ENCODE measurements around the gene CMAS.
"Not testable (repeated sequence)": the region's sequence is repeated elsewhere in the genome, so short reads cannot be mapped to it uniquely, and the experiment has no call there.

CMAS gene

GRCh38 chr12:22082190-22082701, 36.2 kb downstream of the CMAS start:
- Histone ChIP-seq H3K27ac (ENCODE audit: low read depth, low read length) (no peak overlapping the region), H3K9me3 (ENCODE audit: insufficient read depth, low read depth, low read length) (no peaks in the 10 kb centered on the region), H3K9ac (ENCODE audit: low read depth, low read length) (no peak overlapping the region), H3K4me3 (ENCODE audit: low read length) (no peak overlapping the region), H3K36me3 (ENCODE audit: insufficient read depth, low read length) (no peaks in the 10 kb centered on the region), H3K4me1 (ENCODE audit: insufficient read depth, low read length) (no peaks in the 10 kb centered on the region), H3K27me3 (ENCODE audit: insufficient read depth, low read length) (no peaks in the 10 kb centered on the region)
- WGBS: 86% methylated on average over 10 of the region's 10 CpGs

- Histone ChIP-seq H3K9me3 (ENCODE audit: insufficient read depth, low read depth, low read length) (no peaks in the 10 kb centered on the region), H3K9ac (ENCODE audit: low read depth, low read length) (no peak overlapping the region), H3K4me1 (ENCODE audit: insufficient read depth, low read length) (no peaks in the 10 kb centered on the region), H3K36me3 (ENCODE audit: insufficient read depth, low read length) (no peaks in the 10 kb centered on the region), H3K4me3 (ENCODE audit: low read length) (no peak overlapping the region), H3K27ac (ENCODE audit: low read depth, low read length) (no peak overlapping the region), H3K27me3 (ENCODE audit: insufficient read depth, low read length) (no peaks in the 10 kb centered on the region)
These were observed 37.1 kb downstream of the CMAS start for GRCh38 chr12:22083167-22083566.

GRCh38 chr12:22084852-22085251, 38.8 kb downstream of the CMAS start:
- no peak overlapping the region for H3K27ac ChIP-seq (ENCODE audit: low read depth, low read length)
- H3K27me3 ChIP-seq (ENCODE audit: insufficient read depth, low read length): no peaks in the 10 kb centered on the region
- no peak overlapping the region for H3K9ac ChIP-seq (ENCODE audit: low read depth, low read length)
- no peaks in the 10 kb centered on the region for H3K4me1 ChIP-seq (ENCODE audit: insufficient read depth, low read length)
- no peaks in the 10 kb centered on the region for H3K36me3 ChIP-seq (ENCODE audit: insufficient read depth, low read length)
- WGBS: 90% methylated on average over 1 of the region's 1 CpG
- H3K9me3 ChIP-seq (ENCODE audit: insufficient read depth, low read depth, low read length): no peaks in the 10 kb centered on the region
- H3K4me3 ChIP-seq (ENCODE audit: low read length): no peak overlapping the region

GRCh38 chr12:22088886-22089285, 42.9 kb downstream of the CMAS start:
- H3K4me1 ChIP-seq (ENCODE audit: insufficient read depth, low read length): no peaks in the 10 kb centered on the region
- H3K9me3 ChIP-seq (ENCODE audit: insufficient read depth, low read depth, low read length): no peaks in the 10 kb centered on the region
- H3K4me3 ChIP-seq (ENCODE audit: low read length): no peak overlapping the region
- no peaks in the 10 kb centered on the region for H3K27me3 ChIP-seq (ENCODE audit: insufficient read depth, low read length)
- WGBS: 89% methylated on average over 1 of the region's 2 CpGs
- no peaks in the 10 kb centered on the region for H3K36me3 ChIP-seq (ENCODE audit: insufficient read depth, low read length)
- H3K27ac ChIP-seq (ENCODE audit: low read depth, low read length): no peak overlapping the region
- no peak overlapping the region for H3K9ac ChIP-seq (ENCODE audit: low read depth, low read length)

GRCh38 chr12:22089486-22089885, 43.5 kb downstream of the CMAS start:
- Histone ChIP-seq H3K9ac (ENCODE audit: low read depth, low read length) (no peak overlapping the region), H3K4me3 (ENCODE audit: low read length) (no peak overlapping the region), H3K9me3 (ENCODE audit: insufficient read depth, low read depth, low read length) (no peaks in the 10 kb centered on the region), H3K4me1 (ENCODE audit: insufficient read depth, low read length) (no peaks in the 10 kb centered on the region), H3K27ac (ENCODE audit: low read depth, low read length) (no peak overlapping the region), H3K36me3 (ENCODE audit: insufficient read depth, low read length) (no peaks in the 10 kb centered on the region), H3K27me3 (ENCODE audit: insufficient read depth, low read length) (no peaks in the 10 kb centered on the region)
- WGBS: 78% methylated on average over 1 of the region's 2 CpGs

- not testable (repeated sequence) for H3K9me3 ChIP-seq (ENCODE audit: insufficient read depth, low read depth, low read length); H3K9ac ChIP-seq (ENCODE audit: low read depth, low read length); H3K4me3 ChIP-seq (ENCODE audit: low read length); H3K4me1 ChIP-seq (ENCODE audit: insufficient read depth, low read length); H3K27me3 ChIP-seq (ENCODE audit: insufficient read depth, low read length); H3K27ac ChIP-seq (ENCODE audit: low read depth, low read length); H3K36me3 ChIP-seq (ENCODE audit: insufficient read depth, low read length)
- 98% methylated on average over 2 of the region's 2 CpGs for whole genome bisulfite sequencing
These were observed 53.0 kb downstream of the CMAS start for GRCh38 chr12:22099062-22099461.

GRCh38 chr12:22100958-22101748, 55.1 kb downstream of the CMAS start:
- Histone ChIP-seq H3K4me3 (ENCODE audit: low read length) (no peak overlapping the region), H3K9ac (ENCODE audit: low read depth, low read length) (no peak overlapping the region), H3K9me3 (ENCODE audit: insufficient read depth, low read depth, low read length) (no peaks in the 10 kb centered on the region), H3K36me3 (ENCODE audit: insufficient read depth, low read length) (no peaks in the 10 kb centered on the region), H3K27ac (ENCODE audit: low read depth, low read length) (no peak overlapping the region), H3K27me3 (ENCODE audit: insufficient read depth, low read length) (no peaks in the 10 kb centered on the region), H3K4me1 (ENCODE audit: insufficient read depth, low read length) (no peaks in the 10 kb centered on the region)
- 67% methylated on average over 6 of the region's 6 CpGs for WGBS

GRCh38 chr12:22101749-22102243, 55.8 kb downstream of the CMAS start:
- Histone ChIP-seq H3K27me3 (ENCODE audit: insufficient read depth, low read length) (no peaks in the 10 kb centered on the region), H3K9ac (ENCODE audit: low read depth, low read length) (no peak overlapping the region)
- WGBS: 89% methylated on average over 5 of the region's 5 CpGs

GRCh38 chr12:22103418-22103817, 57.4 kb downstream of the CMAS start:
- H3K36me3 ChIP-seq (ENCODE audit: insufficient read depth, low read length): no peaks in the 10 kb centered on the region
- no peaks in the 10 kb centered on the region for H3K9me3 ChIP-seq (ENCODE audit: insufficient read depth, low read depth, low read length)
- H3K4me3 ChIP-seq (ENCODE audit: low read length): no peak overlapping the region
- no peak overlapping the region for H3K27ac ChIP-seq (ENCODE audit: low read depth, low read length)
- no peak overlapping the region for H3K9ac ChIP-seq (ENCODE audit: low read depth, low read length)
- no peaks in the 10 kb centered on the region for H3K27me3 ChIP-seq (ENCODE audit: insufficient read depth, low read length)
- WGBS: 96% methylated on average over 2 of the region's 2 CpGs
- H3K4me1 ChIP-seq (ENCODE audit: insufficient read depth, low read length): no peaks in the 10 kb centered on the region

More at GRCh38 chr12:22101749-22102243, 55.8 kb downstream of the CMAS start:
- H3K4me3 ChIP-seq (ENCODE audit: low read length): no peak overlapping the region
- no peaks in the 10 kb centered on the region for H3K4me1 ChIP-seq (ENCODE audit: insufficient read depth, low read length)
- no peaks in the 10 kb centered on the region for H3K36me3 ChIP-seq (ENCODE audit: insufficient read depth, low read length)
- H3K27ac ChIP-seq (ENCODE audit: low read depth, low read length): no peak overlapping the region
- H3K9me3 ChIP-seq (ENCODE audit: insufficient read depth, low read depth, low read length): no peaks in the 10 kb centered on the region

- no peaks in the 10 kb centered on the region for H3K4me1 ChIP-seq (ENCODE audit: insufficient read depth, low read length)
- no peaks in the 10 kb centered on the region for H3K9me3 ChIP-seq (ENCODE audit: insufficient read depth, low read depth, low read length)
- no peak overlapping the region for H3K9ac ChIP-seq (ENCODE audit: low read depth, low read length)
- no peaks in the 10 kb centered on the region for H3K36me3 ChIP-seq (ENCODE audit: insufficient read depth, low read length)
- H3K27ac ChIP-seq (ENCODE audit: low read depth, low read length): no peak overlapping the region
- no peaks in the 10 kb centered on the region for H3K27me3 ChIP-seq (ENCODE audit: insufficient read depth, low read length)
- H3K4me3 ChIP-seq (ENCODE audit: low read length): no peak overlapping the region
These were observed 59.5 kb downstream of the CMAS start for GRCh38 chr12:22105542-22105941.

GRCh38 chr12:22110176-22110575, 64.2 kb downstream of the CMAS start:
- Histone ChIP-seq H3K27ac (ENCODE audit: low read depth, low read length) (no peak overlapping the region), H3K4me3 (ENCODE audit: low read length) (no peak overlapping the region), H3K9me3 (ENCODE audit: insufficient read depth, low read depth, low read length) (no peaks in the 10 kb centered on the region), H3K27me3 (ENCODE audit: insufficient read depth, low read length) (no peaks in the 10 kb centered on the region), H3K9ac (ENCODE audit: low read depth, low read length) (no peak overlapping the region), H3K36me3 (ENCODE audit: insufficient read depth, low read length) (no peaks in the 10 kb centered on the region), H3K4me1 (ENCODE audit: insufficient read depth, low read length) (no peaks in the 10 kb centered on the region)
- WGBS: 83% methylated on average over 2 of the region's 3 CpGs

Measured in HUES64 (cell line).